ENCODE data around the gene GJC2. TPM values are rescaled to one million over a fixed set of nuclear protein-coding genes. Genes with fewer than 3 reads are reported as not detected.

Gene GJC2
- total and polyA plus RNA-seq, 2 donors from 2014 or later: 0.73 to 6.0 TPM

- TF ChIP-seq CTCF (IDR thresholded peaks at IDR 0.05; ENCODE audit: borderline replicate concordance, extremely low read depth, insufficient read depth): no peak
- no peaks in the 10 kb centered on the region for H3K36me3 ChIP-seq (ENCODE audit: control insufficient read depth in 2 of 3, insufficient read depth in 3 of 3, low read length in 3 of 3)
- no peak overlapping the region for H3K27ac ChIP-seq (ENCODE audit: low read depth in 2 of 2, low read length in 2 of 2)
- H3K4me1 ChIP-seq (ENCODE audit: control insufficient read depth in 2 of 3, insufficient read depth in 2 of 3, low read depth in 1 of 3, low read length in 3 of 3): peaks cover 0 to 7% (median 0%) of the 10 kb centered on the region in 3 donors
- no peak overlapping the region for H3K4me3 ChIP-seq (ENCODE audit: low read length in 3 of 3)
- FAIRE-seq: no peak
- no peak overlapping the region for H3K9ac ChIP-seq (ENCODE audit: low read length in 3 of 3)
- DNase-seq: peak in 1 of 5 donors; percentile 35
- intact Hi-C loops (cut with DNase I): no loop called here
- no peaks in the 10 kb centered on the region for H3K9me3 ChIP-seq (ENCODE audit: control insufficient read depth in 2 of 3, insufficient read depth in 1 of 3, low read length in 3 of 3)
- no peaks in the 10 kb centered on the region for H3K27me3 ChIP-seq (ENCODE audit: control insufficient read depth, insufficient read depth, low read length)
These were observed 59.3 kb downstream of the GJC2 start for GRCh38 chr1:228208831-228209551.

Other genes starting within 250 kb of the GJC2 start
- gene WNT9A, start 202.0 kb upstream of the GJC2 start, total RNA-seq: 3.1 TPM
- 0.58 TPM for gene WNT9A, start 202.0 kb upstream of the GJC2 start, polyA plus RNA-seq (ENCODE audit: insufficient read depth, low read depth, low replicate concordance)
- not detected for gene WNT3A, start 142.9 kb upstream of the GJC2 start, total RNA-seq
- not detected for gene WNT3A, start 142.9 kb upstream of the GJC2 start, polyA plus RNA-seq (ENCODE audit: insufficient read depth, low read depth, low replicate concordance)
- gene ARF1, start 67.2 kb upstream of the GJC2 start, total RNA-seq: 383 TPM
- 398 TPM for gene ARF1, start 67.2 kb upstream of the GJC2 start, polyA plus RNA-seq (ENCODE audit: insufficient read depth, low read depth, low replicate concordance)
- gene C1orf35, start 46.6 kb upstream of the GJC2 start, total RNA-seq: 17.4 TPM
- 17.6 TPM for gene C1orf35, start 46.6 kb upstream of the GJC2 start, polyA plus RNA-seq (ENCODE audit: insufficient read depth, low read depth, low replicate concordance)
- gene MRPL55, start 40.6 kb upstream of the GJC2 start, total RNA-seq: 37.8 TPM
- gene MRPL55, start 40.6 kb upstream of the GJC2 start, polyA plus RNA-seq (ENCODE audit: insufficient read depth, low read depth, low replicate concordance): 141 TPM
- gene GUK1, start 9.7 kb upstream of the GJC2 start, total RNA-seq: 221 TPM
- gene GUK1, start 9.7 kb upstream of the GJC2 start, polyA plus RNA-seq (ENCODE audit: insufficient read depth, low read depth, low replicate concordance): 410 TPM
- gene IBA57, start 15.9 kb downstream of the GJC2 start, total RNA-seq: 13.0 TPM
- 4.7 TPM for gene IBA57, start 15.9 kb downstream of the GJC2 start, polyA plus RNA-seq (ENCODE audit: insufficient read depth, low read depth, low replicate concordance)
- gene OBSCN, start 58.1 kb downstream of the GJC2 start, total RNA-seq: 30.0 TPM
- 14.5 TPM for gene OBSCN, start 58.1 kb downstream of the GJC2 start, polyA plus RNA-seq (ENCODE audit: insufficient read depth, low read depth, low replicate concordance)